Fibroblast of the aortic adventitia (primary cell): ENCODE measurements around the gene STEAP2. TPM values are rescaled to one million over a fixed set of nuclear protein-coding genes. Genes with fewer than 3 reads are reported as not detected.

Experiments used
- DNase-seq: peaks from one replicate; pipeline ENCODE4 v3.0.0-alpha.2; 2010; ENCODE audit warnings: low read depth
- H3K4me3 ChIP-seq: 2 replicates; pipeline ENCODE4 v1.5.1; 2011; ENCODE audit warnings: low read depth, mild to moderate bottlenecking, control low read depth, low read length, moderate library complexity
- total RNA-seq: library from RNA; depleted of rRNA; stranded (reverse); fragments of >200 nt; gene quantifications from 2 replicates; pipeline ENCODE4 v1.2.3, GENCODE V29; 2012; ENCODE audit warnings: low replicate concordance
- TF ChIP-seq, protein P1 (sequence below): IDR thresholded peaks from 2 replicates; pipeline ENCODE4 v1.5.1; 2011; ENCODE audit warnings: mild to moderate bottlenecking, low read length, control low read depth, inconsistent platforms; ENCODE audit not compliant: insufficient read depth

STEAP2 gene
- total RNA-seq, 1 donor, result 28.4 TPM

DNA sequence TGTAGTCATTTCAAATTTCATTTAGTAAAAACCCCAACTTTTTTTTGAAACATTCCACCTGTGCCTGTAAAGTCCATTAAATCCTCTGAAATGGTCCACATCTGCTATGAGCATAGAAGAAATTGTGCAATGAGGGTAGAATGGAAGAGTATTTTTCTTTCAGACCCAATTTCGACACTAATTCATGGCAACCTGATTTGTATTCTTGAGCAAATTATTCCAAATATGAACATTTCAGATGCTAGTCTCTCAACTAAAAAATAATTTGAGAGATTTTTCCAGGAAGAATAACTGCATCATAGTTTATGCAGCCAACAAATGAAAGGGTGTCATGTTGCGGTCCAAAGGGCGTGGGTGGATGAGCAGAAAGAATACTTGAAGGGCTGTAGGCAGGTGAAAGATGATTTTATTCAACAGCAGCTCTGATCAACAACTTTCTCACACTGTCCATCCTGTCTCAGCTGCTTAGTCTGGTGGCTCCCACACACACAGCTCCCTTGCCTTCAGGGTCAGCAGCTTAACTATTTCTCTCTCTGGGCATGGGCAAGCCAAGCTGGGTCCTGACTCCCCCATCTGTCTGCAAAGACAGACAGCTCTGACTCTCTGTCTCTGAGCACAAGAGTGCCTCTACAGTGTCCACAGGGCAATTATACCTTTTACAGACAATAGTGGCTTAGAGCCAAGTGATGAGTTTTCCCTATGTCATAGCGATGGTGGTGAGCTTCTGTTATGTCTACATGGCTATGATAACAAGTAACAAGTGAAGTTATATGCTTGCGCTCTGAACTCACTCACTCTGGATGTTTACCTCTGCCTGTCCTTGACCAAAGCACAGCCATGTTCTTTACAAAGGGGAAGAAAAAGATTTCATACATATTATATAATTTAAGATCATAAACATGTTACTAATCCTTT lies 11.5 kb downstream of the STEAP2 start:
- TF ChIP-seq, protein P1, sequence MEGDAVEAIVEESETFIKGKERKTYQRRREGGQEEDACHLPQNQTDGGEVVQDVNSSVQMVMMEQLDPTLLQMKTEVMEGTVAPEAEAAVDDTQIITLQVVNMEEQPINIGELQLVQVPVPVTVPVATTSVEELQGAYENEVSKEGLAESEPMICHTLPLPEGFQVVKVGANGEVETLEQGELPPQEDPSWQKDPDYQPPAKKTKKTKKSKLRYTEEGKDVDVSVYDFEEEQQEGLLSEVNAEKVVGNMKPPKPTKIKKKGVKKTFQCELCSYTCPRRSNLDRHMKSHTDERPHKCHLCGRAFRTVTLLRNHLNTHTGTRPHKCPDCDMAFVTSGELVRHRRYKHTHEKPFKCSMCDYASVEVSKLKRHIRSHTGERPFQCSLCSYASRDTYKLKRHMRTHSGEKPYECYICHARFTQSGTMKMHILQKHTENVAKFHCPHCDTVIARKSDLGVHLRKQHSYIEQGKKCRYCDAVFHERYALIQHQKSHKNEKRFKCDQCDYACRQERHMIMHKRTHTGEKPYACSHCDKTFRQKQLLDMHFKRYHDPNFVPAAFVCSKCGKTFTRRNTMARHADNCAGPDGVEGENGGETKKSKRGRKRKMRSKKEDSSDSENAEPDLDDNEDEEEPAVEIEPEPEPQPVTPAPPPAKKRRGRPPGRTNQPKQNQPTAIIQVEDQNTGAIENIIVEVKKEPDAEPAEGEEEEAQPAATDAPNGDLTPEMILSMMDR, result no peak
- no peak overlapping the region for H3K4me3 ChIP-seq
- peak; percentile 81 for DNase-seq

GRCh38 chr7:90224195-90224594 lies 12.7 kb downstream of the STEAP2 start:
- H3K4me3 ChIP-seq, result no peak overlapping the region
- no peak for DNase-seq
- TF ChIP-seq, protein P1, result no peak

GRCh38 chr7:90225181-90225580 lies 13.6 kb downstream of the STEAP2 start:
- DNase-seq, result no peak
- no peak overlapping the region for H3K4me3 ChIP-seq
- TF ChIP-seq, protein P1, result no peak

- TF ChIP-seq, protein P1, result no peak
- no peak overlapping the region for H3K4me3 ChIP-seq
- no peak for DNase-seq
Observed at GRCh38 chr7:90225601-90226000, 14.1 kb downstream of the STEAP2 start.

- DNase-seq, result no peak
- no peak overlapping the region for H3K4me3 ChIP-seq
- TF ChIP-seq, protein P1, result no peak
Observed at GRCh38 chr7:90227259-90227658, 15.7 kb downstream of the STEAP2 start.

DNA sequence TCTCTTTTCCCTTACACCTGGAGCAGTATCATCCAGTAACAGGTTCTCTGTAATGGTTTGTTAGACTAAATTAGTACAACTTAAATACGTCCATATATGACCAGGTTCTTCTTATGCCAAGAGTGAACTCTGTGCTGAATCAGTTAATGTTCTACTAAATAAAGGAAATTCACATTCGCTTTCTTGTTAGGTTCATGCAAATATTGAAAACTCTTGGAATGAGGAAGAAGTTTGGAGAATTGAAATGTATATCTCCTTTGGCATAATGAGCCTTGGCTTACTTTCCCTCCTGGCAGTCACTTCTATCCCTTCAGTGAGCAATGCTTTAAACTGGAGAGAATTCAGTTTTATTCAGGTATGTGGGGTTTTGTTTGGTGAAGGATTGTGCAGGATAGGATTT lies 18.1 kb downstream of the STEAP2 start:
- TF ChIP-seq, protein P1, result no peak
- H3K4me3 ChIP-seq, result no peak overlapping the region
- no peak for DNase-seq
